ENCODE results near the gene BICC1. TPM values are rescaled to one million over a fixed set of nuclear protein-coding genes. Genes with fewer than 3 reads are reported as not detected.

Gene BICC1
- total and polyA plus RNA-seq, 4 donors = 0.82 to 6.1 (median 4.5) TPM

DNA sequence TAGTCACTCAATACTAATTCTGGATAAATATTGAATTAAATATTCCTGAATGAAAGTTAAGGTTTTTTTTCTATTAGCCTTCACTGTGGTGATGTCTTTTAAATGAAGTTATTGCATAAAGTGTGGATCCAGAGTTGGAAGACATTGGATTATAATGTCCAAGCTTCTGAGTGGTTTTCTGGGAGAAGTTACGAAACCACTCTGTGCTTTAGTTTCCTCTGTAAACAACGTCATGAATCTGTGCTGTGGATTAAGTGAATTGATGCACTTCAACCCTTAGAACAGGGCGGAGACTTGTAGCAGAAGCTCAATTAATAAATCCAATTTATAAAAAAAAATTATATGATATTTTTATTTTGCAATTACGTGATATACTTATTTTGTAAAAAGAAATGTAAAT is 271.7 kb downstream of the BICC1 start:
- Histone ChIP-seq H3K36me3 (ENCODE audit: control insufficient read depth in 4 of 4, insufficient read depth in 3 of 4, low read depth in 1 of 4, low read length in 3 of 4) (no peaks in the 10 kb centered on the region), H3K4me3 (ENCODE audit: low read depth in 1 of 3, low read length in 3 of 3) (no peak overlapping the region), H3K9ac (ENCODE audit: low read depth in 1 of 2, low read length in 2 of 2) (no peak overlapping the region), H3K4me1 (ENCODE audit: control insufficient read depth in 4 of 4, insufficient read depth in 4 of 4, low read length in 3 of 4) (peaks cover 0 to 21% (median 9%) of the 10 kb centered on the region in 4 donors), H3K27me3 (ENCODE audit: control insufficient read depth in 4 of 4, insufficient read depth in 4 of 4, low read length in 3 of 4) (no peaks in the 10 kb centered on the region), H3K27ac (ENCODE audit: low read depth in 1 of 2, low read length in 2 of 2) (no peak overlapping the region), H3K9me3 (ENCODE audit: control insufficient read depth in 4 of 4, low read length in 3 of 4) (no peaks in the 10 kb centered on the region)
- WGBS = 74% methylated on average over 4 of the region's 4 CpGs
- DNase-seq (ENCODE audit: low spot score) = no peak
- no peak for TF ChIP-seq YY1 (IDR thresholded peaks at IDR 0.05)
- TF ChIP-seq SP1 (IDR thresholded peaks at IDR 0.05) = no peak
- TF ChIP-seq MAX (IDR thresholded peaks at IDR 0.05) = no peak
- no peak for TF ChIP-seq NR2F2 (IDR thresholded peaks at IDR 0.05)
- no peak for TF ChIP-seq CTCF (IDR thresholded peaks at IDR 0.05; ENCODE audit: low read depth, low read length, missing input control)

DNA sequence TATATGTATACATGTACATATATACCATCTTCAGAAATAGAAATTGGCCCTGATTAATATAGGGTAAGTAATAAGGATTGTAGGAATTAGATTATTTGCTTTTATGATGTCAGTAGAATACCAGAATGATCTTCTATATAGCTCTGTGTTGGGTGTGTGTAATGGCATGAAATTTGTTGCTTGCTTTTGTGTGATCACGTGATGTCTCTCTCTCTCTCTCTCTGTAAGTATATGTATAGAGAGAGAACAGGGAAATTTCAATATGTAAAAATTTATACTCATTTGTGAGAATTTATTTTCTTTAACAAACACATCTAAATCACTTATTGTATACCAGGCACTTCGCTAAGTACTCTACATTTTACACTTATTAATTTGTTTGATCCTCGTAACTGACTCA is 272.7 kb downstream of the BICC1 start:
- no peak overlapping the region for H3K27ac ChIP-seq (ENCODE audit: low read depth in 1 of 2, low read length in 2 of 2)
- H3K36me3 ChIP-seq (ENCODE audit: control insufficient read depth in 4 of 4, insufficient read depth in 3 of 4, low read depth in 1 of 4, low read length in 3 of 4) = no peaks in the 10 kb centered on the region
- peaks cover 0 to 21% (median 9%) of the 10 kb centered on the region in 4 donors for H3K4me1 ChIP-seq (ENCODE audit: control insufficient read depth in 4 of 4, insufficient read depth in 4 of 4, low read length in 3 of 4)
- H3K27me3 ChIP-seq (ENCODE audit: control insufficient read depth in 4 of 4, insufficient read depth in 4 of 4, low read length in 3 of 4) = no peaks in the 10 kb centered on the region
- no peaks in the 10 kb centered on the region for H3K9me3 ChIP-seq (ENCODE audit: control insufficient read depth in 4 of 4, low read length in 3 of 4)
- WGBS = 92% methylated on average over 3 of the region's 3 CpGs
- no peak overlapping the region for H3K9ac ChIP-seq (ENCODE audit: low read depth in 1 of 2, low read length in 2 of 2)
- TF ChIP-seq SP1 (IDR thresholded peaks at IDR 0.05) = no peak
- no peak for TF ChIP-seq HNF4G (IDR thresholded peaks at IDR 0.05)
- TF ChIP-seq TAF1 (conservative IDR thresholded peaks at IDR 0.05) = no peak
- TF ChIP-seq, protein P1, sequence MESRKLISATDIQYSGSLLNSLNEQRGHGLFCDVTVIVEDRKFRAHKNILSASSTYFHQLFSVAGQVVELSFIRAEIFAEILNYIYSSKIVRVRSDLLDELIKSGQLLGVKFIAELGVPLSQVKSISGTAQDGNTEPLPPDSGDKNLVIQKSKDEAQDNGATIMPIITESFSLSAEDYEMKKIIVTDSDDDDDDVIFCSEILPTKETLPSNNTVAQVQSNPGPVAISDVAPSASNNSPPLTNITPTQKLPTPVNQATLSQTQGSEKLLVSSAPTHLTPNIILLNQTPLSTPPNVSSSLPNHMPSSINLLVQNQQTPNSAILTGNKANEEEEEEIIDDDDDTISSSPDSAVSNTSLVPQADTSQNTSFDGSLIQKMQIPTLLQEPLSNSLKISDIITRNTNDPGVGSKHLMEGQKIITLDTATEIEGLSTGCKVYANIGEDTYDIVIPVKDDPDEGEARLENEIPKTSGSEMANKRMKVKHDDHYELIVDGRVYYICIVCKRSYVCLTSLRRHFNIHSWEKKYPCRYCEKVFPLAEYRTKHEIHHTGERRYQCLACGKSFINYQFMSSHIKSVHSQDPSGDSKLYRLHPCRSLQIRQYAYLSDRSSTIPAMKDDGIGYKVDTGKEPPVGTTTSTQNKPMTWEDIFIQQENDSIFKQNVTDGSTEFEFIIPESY (IDR thresholded peaks at IDR 0.05) = no peak
- TF ChIP-seq HNF4A (conservative IDR thresholded peaks at IDR 0.05) = no peak
- DNase-seq (ENCODE audit: low spot score) = no peak
- H3K4me3 ChIP-seq (ENCODE audit: low read depth in 1 of 3, low read length in 3 of 3) = no peak overlapping the region

DNA sequence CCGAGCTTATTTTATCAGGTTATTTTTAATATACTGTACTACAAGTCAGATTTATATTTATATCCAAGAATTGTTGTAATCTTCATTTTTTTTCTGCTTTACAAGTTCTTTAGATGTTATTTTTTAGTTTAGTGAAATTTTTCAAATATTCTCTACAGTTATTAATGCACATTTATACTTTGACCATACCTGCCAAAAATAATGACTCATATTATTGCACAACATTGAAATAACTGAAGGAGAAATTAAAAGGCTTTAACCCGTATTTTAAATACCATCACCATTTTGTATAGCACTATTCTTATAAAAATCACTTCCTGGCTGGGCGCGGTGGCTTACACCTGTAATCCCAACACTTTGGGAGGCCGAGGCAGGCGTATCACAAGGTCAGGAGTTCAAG is 278.5 kb downstream of the BICC1 start:
- Histone ChIP-seq H3K9ac (ENCODE audit: low read depth in 1 of 2, low read length in 2 of 2) (no peak overlapping the region), H3K36me3 (ENCODE audit: control insufficient read depth in 4 of 4, insufficient read depth in 3 of 4, low read depth in 1 of 4, low read length in 3 of 4) (no peaks in the 10 kb centered on the region), H3K27ac (ENCODE audit: low read depth in 1 of 2, low read length in 2 of 2) (no peak overlapping the region), H3K4me1 (ENCODE audit: control insufficient read depth in 4 of 4, insufficient read depth in 4 of 4, low read length in 3 of 4) (no peaks in the 10 kb centered on the region), H3K9me3 (ENCODE audit: control insufficient read depth in 4 of 4, low read length in 3 of 4) (no peaks in the 10 kb centered on the region), H3K27me3 (ENCODE audit: control insufficient read depth in 4 of 4, insufficient read depth in 4 of 4, low read length in 3 of 4) (no peaks in the 10 kb centered on the region), H3K4me3 (ENCODE audit: low read depth in 1 of 3, low read length in 3 of 3) (no peak overlapping the region)
- no peak for TF ChIP-seq EGR1 (IDR thresholded peaks at IDR 0.05; ENCODE audit: low read depth in 2 of 2)
- TF ChIP-seq GABPA (IDR thresholded peaks at IDR 0.05 in 1 of 2, conservative IDR thresholded peaks at IDR 0.05 in 1 of 2) = no peak
- peak in 1 of 2 donors; percentile 26 for TF ChIP-seq JUND (IDR thresholded peaks at IDR 0.05)
- DNase-seq (ENCODE audit: low spot score) = no peak
- WGBS = 91% methylated on average over 6 of the region's 6 CpGs

All from liver (tissue), 9 donors.